HG03103 (cell line): ENCODE data around the gene MCUB.
A peak's percentile ranks its signal among the peaks of the same experiment; 100 is the strongest.

Experiments
- ATAC-seq: cut with Tn5 transposase; IDR thresholded peaks from one replicate; pipeline ENCODE4 v1.9.1; 2021; ENCODE audit warnings: low read depth; ENCODE audit not compliant: unreplicated experiment

The MCUB gene

DNA sequence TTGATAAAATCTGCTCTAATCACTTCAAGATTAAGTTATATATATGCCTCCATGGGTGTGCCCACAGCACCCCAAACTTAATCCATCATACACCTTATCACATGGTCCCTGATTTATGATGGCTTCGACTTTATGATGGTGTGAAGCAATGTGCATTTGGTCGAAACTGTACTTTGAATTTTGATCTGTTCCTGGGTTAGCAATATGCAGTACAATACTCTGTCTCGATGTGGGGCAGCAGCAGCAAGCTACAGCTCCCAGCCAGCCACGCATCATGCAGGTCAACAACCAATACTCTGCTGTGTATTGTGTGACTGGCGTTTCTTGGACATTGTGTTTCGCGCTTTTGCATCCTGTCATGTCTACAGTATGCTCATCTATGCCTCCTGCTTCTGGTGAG lies 62.6 kb downstream of the MCUB start:
- ATAC-seq = no peak

DNA sequence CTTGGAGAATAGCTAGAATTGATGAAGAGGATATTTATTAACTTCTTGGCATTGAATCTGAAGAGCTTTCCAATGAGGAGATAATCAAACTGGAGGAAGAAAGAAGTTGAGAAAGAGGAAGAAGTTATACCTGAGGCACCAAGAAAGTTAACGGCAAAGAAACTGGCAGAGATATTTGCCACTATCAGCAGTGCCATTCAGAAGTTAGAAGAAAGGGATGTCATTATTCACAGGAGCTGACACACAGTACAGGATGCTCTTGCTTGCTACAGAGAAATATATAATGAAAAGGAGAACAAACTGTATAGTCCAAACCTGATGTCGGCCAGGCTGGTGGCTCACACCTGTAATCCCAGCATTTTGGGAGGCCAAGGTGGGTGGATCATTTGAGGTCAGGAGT lies 64.5 kb downstream of the MCUB start:
- no peak for ATAC-seq

DNA sequence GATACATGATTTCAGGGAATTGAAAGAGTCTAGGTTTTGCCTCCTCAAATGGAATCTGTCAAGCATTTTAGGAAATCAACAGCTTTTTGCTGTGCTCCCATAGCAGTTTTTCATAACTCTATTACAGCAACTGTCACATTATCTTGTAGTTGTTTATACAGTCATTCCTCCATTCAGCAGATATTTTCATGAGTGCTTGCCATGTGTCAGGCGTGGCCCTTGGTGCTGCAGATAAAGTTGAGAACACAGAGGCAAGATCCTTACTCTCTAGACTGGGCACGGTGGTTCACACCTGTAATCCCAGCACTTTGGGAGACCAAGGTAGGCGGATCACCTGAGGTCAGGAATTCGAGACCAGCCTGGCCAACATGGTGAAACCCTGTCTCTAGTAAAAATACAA lies 67.3 kb downstream of the MCUB start:
- ATAC-seq = no peak

DNA sequence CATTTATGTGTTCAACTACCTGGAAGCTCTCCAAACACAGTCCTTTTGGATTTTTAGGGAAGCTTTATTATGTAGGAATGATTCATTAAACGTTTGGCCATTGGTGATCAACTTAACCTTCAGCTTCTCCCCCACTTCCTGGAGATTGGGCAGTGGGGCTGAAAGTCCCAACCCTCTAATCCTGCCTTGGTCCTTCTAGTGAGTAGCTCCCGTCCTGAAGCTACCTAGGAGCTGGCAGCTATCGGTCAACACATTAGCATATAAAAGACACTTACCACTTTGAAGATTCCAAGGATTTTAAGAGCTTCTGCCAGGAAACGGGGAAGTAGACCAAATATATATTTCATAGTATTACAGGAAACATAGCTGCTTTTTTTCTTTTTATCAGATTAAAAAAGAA lies 69.7 kb downstream of the MCUB start:
- no peak for ATAC-seq

DNA sequence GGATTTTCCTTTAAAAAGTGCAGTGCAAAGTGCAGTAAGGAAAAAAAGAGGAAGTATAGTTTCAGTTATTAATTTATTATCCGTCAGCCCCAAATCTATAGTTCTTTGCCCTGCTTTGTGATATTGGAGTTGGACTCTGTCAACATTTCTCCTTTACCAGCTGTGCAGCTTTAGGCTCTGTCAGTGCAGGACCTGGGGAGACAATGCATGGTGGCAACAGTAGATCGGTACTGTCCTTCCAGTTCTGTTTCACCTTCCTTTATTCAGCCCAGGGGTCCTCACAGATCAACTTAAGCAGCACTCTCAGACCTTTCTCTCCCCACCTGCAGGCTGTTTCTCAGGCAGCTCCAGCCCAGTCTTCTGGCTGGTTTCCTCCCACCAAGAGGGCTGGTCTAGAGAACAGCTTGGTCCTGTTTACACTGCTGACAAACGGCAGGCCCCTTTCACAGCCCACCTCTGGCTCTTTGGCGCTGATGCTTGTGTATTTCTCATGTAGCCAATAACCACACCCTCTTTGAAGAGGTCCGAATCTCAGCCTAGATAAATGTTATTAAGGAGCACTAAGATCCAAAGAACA lies 71.6 kb downstream of the MCUB start:
- no peak for ATAC-seq

DNA sequence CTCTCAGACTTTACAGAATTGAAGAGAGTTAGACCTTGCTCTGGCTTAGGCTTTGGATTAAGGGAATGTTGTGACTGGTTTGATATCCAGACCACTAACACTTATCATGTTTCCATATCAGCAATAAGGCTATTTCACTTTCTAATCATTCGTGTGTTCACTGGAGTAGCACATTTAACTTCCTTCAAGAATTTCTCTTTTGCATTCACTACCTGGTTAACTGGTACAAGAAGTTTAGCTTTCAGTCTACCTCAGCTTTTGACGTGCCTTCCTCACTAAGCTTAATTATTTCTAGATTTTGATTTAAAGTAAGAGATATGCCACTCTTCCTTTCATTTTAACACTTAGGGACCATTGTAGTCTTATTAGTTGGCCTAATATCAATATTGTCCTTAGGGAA lies 80.6 kb downstream of the MCUB start:
- ATAC-seq = no peak

DNA sequence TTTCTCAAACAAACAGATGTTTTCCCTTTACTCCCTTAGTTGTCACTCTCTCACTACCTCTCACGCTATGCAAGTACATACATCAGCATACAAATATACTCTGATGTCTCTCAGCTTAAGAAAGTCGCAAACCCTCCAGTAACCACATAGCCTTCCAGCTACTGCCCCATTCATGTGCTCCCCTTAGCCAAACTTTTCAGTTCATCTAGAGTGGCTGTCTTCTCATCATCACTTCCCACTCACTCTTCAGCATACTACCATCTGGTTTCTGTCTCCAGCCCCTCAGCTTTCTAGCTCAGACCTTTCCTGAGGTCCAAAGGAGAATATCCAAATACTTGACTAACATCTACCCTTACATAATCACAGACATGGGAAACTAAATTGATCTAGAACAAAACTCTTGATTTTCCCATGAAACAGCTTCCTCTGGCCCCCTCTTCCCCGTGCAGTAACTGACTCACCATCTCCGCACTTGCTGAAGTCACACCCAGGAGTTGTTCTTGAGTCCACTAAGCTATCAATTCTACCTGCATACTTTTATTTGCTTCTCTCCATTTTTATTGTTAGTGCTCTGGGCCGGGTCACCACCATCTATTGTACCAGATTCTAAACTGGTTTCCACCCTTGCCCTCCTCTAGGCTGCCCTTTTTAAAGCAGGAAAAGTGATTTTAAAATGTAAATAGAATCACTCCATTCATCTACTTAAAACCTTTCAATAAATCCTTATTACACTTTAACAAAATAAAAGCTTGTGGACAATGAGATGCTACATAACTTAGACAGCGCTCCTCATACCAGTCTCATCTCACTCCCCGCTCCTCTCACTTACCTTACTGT lies 86.0 kb downstream of the MCUB start:
- no peak for ATAC-seq

DNA sequence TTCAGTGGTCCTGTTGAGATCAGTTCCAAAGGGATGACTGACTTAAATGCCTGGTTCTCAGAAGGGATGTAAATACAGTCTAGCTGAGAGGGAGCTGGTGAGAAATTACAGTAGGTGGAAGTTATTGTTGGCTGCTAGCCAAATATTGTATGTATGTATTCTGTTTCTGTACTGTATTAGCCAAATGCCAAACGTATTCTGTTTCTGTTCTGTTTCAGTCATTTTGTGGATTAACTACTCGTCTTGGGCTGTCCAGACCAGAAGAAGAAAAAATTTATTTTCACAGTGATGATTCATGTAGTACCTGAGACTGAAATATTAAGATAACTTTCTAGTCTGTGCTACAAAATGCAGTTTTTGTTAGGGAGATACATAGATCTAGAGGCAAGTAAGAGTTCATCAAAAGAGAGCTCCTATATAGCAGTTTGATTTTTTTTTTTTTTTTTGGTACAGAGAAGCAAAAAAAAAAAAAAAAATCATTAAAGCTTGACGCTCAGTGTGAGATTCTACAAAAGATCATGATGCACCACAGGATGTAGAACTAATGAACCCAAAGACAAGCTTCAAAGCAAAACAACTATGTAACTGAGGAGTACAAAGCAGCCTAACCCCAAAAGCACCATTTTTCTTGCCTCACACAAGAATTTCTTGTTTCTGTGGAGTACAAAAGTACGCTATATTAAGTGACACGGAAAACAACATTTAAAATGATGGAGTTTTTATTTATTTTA lies 88.4 kb downstream of the MCUB start:
- peak; percentile 49 for ATAC-seq

DNA sequence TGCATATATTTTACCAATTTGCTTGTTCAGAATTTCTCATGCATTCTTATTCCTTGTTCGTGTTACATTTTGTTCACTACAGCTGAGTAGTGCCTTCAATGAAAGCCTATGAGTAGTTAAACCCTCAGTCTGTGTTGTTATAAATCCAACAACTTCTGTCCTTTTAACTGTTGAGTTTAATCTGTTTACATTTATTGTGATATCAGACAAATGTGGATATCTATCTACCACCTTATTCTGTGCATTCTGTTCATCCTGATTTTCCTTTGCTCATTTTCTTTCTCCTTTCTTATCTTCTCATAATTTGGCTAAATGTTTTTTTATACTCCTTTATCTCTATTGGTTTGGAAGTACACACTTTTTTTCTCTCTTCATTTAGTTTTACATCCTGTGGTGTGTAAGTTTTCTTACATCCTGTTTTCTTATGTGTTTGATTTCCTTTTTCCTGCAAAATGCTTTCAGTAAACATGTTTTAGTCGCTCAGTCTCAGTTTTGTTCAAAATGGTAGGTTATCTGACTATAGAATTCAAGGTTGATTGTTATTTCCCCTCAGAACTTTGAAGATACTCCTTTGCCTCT lies 89.0 kb downstream of the MCUB start:
- no peak for ATAC-seq

DNA sequence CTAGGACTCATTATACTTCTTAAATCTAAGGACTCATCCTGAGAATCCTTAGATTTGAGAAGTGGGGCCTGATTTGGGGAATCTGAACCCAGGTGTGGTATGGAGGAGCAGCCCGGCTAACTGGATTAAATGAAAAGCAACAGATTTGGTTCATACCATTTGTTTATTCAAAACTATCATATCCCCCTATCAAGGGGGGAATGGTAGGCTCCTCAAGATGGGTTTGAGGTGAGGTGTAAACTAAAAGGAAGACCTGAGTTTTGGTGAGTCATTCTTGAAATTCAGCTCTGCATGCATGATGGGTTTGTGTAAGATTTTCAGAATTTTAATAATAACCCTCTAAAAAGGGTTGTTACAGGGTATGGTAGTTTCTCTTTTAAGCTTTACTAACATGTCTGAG lies 89.8 kb downstream of the MCUB start:
- peak; percentile 75 for ATAC-seq

DNA sequence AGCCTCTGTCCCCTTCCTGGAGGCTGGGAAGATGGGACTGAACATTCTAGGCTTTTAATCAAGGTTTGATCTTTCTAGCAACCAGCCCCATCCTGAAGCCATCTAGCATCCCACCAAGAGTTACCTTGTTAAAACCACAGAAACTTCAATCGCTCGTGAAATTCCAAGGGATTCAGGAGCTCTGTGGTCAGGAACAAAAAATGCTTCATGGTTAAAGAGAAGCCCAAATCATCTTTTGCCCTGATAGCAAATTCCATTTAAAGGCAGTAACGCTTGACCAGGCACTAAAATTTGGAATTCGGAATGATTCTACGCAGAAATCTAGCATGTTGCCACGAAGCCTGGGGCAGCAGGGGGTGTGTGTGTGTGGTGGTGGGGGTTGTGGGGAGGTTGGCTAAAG lies 95.3 kb downstream of the MCUB start:
- no peak for ATAC-seq

DNA sequence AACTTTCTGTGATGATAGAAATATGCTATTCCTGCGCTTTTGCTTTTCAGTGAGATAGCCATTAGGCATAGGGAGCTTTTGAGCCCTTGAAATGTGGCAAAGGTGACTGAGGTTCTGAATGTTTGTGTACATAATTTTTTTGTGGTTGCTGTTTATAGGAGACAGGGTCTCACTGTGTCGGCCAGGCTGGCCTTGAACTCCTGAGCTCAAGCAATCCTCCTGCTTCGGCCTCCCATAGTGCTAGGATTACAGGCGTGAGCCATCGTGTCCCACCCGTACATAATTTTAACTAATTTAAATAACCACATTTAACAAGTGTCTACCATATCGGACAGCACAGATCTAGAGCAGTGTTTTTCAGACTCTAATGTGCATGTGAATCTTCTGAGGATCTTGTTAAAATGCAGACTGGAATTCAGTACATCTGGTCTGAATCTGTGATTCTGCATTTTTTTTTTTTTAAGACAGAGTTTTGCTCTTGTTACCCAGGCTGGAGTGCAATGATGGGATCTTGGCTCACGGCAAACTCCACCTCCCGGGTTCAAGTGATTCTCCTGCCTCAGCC lies 97.9 kb downstream of the MCUB start:
- ATAC-seq = no peak

DNA sequence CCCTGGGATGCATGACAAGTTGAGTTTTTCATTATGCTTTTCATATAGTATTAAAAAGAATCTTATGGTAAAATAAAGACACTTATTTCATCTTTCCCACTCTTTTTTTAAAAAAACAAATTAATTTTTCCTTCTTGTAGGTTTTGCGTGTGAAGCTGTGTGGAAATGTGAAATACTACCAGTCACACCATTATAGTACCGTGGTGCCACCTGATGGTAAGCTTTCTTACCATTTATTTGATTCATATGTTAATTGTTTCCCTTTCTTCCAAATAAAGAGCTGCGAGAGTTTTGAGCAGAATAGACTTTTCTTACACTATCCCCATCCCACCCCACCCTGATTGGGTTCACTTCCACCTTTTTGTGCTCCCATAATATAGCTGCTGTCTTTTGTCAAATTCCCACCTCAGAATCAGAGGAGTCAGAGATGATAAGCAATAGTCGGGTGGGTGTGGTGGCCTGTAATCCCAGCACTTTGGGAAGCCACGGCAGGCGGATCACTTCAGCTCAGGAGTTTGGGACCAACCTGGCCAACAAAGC lies 98.9 kb downstream of the MCUB start:
- no peak for ATAC-seq

DNA sequence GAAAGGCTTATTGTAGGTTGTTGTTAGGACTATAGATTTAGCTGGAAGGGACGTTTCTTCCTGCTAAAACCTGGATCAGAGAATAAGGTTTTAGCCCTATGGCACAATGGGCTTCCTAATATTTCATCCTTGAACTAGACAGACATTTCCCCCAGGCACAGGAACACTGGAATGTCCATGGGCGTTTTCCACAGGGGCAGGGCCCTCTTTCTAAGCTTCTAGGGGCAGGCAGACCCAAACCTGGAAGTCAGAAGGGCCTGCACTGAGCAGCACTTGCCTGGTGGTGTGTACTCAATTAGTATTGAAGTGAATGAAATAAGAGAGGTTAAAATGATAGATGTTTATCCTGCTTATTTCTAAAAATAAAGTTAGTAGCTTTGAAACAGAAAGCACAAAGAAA lies 102.1 kb downstream of the MCUB start:
- no peak for ATAC-seq

DNA sequence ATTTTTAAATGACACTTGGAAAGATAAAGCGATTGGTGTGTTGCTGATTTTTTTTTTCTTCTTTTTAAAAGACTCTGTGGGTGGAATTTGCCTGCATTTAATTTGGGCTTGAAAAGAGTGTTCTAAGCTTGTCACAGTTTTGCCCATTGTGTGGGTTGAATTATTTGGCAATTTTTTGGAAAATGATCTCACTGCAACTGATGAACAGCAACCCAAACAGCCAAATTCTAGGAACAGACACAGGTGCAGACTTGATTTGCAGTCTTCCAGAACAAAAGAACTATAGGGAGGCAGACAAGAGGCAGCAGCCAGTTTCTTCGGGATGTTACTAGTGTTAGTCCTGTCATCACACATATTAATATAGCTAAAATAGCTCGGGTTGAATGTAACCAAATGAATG lies 102.7 kb downstream of the MCUB start:
- no peak for ATAC-seq

DNA sequence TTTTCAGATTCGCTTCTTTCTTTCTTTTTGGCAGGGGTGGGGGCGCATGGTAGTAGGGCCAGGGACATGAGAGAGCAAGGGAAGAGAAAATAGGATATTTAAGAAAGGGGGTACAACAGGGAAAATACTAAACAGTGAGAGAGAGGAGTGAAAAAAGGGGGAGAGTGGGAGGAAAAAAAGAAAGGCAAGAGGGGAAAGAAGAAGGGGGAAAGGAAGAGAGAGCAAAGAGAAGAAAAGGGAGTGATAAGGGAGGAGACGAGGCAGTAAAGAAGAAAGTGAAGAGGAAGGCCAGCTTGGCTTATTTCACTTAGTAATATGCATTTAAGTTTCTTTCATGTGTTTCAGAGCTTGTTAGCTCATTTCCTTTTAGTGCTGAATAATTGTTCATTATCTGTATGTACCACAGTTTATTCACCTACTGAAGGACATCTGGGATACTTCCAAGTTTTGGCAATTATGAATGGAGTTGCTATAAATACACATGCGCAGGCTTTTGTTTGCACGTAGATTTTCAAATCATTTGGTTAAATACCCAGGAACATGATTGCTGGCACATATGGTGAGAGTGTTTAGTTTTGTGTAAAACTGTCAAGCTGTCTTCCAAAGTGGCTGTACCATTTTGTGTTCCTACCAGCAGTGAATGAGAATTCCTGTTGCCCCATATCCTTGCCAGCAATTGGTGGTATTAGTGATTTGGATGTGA lies 105.9 kb downstream of the MCUB start:
- no peak for ATAC-seq

DNA sequence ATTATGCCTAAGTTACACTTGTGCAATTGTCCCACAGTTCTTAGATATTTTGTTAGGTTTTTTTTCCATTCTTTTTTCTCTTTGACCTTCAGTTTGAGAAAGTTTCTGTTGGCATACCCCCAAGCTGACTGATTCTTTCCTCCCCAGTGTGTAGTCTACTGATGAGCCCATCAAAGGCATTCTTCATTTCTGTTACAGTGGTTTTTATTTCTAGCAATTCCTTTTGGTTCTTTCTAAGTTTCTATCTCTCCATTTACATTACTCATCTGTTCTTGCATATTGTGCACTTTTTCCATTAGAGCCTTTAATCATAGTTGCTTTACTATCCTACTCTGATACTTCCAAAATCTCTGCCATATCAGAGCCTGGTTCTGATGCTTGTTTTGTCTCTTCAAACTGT lies 111.3 kb downstream of the MCUB start:
- no peak for ATAC-seq

DNA sequence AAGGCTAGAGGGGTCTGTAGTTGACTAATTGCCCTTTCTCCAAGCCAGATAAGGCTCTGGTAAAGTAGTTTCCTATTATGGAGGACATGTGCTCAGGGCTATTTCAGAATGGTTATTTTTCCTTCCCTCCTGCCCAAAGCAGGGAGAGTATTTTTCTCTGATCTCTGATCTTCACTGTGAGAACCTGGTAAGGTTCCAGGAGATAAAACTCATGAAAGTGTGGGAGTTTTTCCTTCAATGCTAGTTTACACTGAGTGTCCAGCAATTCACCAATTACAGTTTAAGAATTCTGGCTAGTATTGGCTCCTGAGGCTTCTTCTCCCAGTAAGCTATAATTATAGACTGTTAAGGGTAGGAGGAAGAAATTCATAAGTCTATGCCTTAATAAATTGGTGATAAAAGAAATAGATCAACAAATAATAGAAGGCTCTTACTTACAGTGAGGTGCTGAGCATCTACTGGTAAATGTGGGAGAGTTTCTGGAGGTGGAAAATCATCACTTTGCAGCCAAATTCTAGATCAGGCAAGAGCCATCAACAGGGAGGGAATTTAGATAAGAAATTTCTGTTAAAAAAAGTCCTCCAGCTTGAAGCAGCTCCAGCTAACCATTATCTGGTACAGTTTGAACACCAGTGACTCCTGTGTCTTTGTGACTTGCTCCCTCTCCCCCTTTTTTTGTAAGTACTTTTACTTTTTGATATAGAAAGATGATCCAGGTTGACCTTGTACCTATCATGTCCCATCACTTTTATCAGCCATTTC lies 112.3 kb downstream of the MCUB start:
- ATAC-seq = no peak

DNA sequence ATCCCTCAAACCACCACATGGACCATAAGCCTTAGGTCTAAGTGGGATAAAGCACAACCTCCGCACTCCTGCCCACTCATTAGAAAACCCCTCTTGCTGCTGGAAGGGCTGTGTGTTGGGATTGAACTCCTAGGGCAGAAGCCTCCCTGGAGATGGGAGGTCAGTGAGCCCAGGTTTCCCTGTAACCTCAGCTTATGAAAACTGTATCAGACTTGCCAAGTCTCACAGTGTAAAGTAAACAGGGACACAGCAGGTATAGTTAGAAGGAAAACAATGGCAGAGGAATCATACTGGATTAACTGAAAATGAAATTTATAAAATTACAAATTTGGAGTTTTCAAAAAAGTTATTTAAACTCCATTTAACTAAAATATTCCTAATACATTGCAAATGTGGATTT lies 113.3 kb downstream of the MCUB start:
- ATAC-seq = no peak

DNA sequence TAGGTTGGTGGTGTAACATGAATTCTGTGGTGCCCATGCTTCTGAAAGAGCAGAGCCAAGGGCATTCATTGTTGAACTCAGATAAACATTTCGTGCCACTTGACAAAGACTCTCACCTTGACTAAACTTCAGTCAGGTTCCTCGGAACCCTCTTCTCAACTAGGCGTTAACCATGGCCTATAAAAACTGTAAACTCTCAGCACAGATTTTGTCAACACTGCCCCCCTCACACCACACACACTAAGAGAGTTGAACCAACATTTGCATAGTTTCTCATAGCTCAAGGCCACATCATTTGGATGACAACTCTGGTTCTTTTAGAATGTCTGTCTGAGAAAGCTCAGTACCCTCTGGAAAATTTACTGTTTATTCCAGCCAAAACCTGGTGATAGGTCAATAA lies 115.1 kb downstream of the MCUB start:
- ATAC-seq = no peak
